Measurements from ENCODE around the gene CASP5.

Gene CASP5

GRCh38 chr11:104956528-104956927 lies 66.4 kb downstream of the CASP5 start:
- FAIRE-seq (no peak), DNase-seq (ENCODE audit: insufficient read length) (no peak)
- TF ChIP-seq POLR2A (IDR thresholded peaks at IDR 0.05; ENCODE audit: low read depth, low read length) (no peak), POLR2AphosphoS5 (IDR thresholded peaks at IDR 0.05; ENCODE audit: low read depth, low read length) (no peak), TAF1 (IDR thresholded peaks at IDR 0.05; ENCODE audit: borderline replicate concordance, low read depth, low read length) (no peak)

GRCh38 chr11:104946907-104947306 lies 76.1 kb downstream of the CASP5 start:
- TF ChIP-seq TAF1 (IDR thresholded peaks at IDR 0.05; ENCODE audit: borderline replicate concordance, low read depth, low read length) (no peak), POLR2A (IDR thresholded peaks at IDR 0.05; ENCODE audit: low read depth, low read length) (no peak), POLR2AphosphoS5 (IDR thresholded peaks at IDR 0.05; ENCODE audit: low read depth, low read length) (no peak)
- DNase-seq (ENCODE audit: insufficient read length) (no peak), FAIRE-seq (peak; percentile 92)

Measured in GM12892 (cell line).